ENCODE results near the gene TRMT11.
"Not testable (repeated sequence)": the region's sequence is repeated elsewhere in the genome, so short reads cannot be mapped to it uniquely, and the experiment has no call there.

DNA sequence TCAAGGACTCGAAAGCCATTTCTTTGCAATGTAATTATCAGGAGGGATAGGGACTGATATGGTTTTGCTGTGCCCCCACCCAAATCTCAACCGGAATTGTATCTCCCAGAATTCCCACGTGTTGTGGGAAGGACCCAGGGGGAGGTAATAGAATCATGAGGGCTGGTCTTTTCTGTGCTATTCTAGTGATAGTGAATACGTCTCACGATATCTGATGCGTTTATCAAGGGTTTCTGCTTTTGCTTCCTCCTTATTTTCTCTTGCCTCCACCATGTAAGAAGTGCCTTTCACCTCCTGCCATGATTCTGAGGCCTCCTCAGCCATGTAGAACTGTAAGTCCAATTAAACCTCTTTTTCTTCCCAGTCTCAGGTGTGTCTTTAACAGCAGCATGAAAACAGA, 35.6 kb upstream of the TRMT11 start:
- TF ChIP-seq, protein P1, sequence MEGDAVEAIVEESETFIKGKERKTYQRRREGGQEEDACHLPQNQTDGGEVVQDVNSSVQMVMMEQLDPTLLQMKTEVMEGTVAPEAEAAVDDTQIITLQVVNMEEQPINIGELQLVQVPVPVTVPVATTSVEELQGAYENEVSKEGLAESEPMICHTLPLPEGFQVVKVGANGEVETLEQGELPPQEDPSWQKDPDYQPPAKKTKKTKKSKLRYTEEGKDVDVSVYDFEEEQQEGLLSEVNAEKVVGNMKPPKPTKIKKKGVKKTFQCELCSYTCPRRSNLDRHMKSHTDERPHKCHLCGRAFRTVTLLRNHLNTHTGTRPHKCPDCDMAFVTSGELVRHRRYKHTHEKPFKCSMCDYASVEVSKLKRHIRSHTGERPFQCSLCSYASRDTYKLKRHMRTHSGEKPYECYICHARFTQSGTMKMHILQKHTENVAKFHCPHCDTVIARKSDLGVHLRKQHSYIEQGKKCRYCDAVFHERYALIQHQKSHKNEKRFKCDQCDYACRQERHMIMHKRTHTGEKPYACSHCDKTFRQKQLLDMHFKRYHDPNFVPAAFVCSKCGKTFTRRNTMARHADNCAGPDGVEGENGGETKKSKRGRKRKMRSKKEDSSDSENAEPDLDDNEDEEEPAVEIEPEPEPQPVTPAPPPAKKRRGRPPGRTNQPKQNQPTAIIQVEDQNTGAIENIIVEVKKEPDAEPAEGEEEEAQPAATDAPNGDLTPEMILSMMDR (IDR thresholded peaks at IDR 0.05; ENCODE audit: low read length): not testable (repeated sequence)
- not testable (repeated sequence) for TF ChIP-seq EZH2 (IDR thresholded peaks at IDR 0.05; ENCODE audit: borderline replicate concordance, low read length)
